Neuron (in vitro differentiated cells): ENCODE data around the gene RCAN1.

ENCODE experiments used
- H2AFZ ChIP-seq: one replicate; pipeline ENCODE4 v1.6.1; 2013; ENCODE audit warnings: low read depth, mild to moderate bottlenecking, inconsistent platforms, low read length, moderate library complexity
- H3K27me3 ChIP-seq: one replicate; pipeline ENCODE4 v1.6.1; 2013; ENCODE audit warnings: low read length; ENCODE audit not compliant: insufficient read depth
- H3K36me3 ChIP-seq: one replicate; pipeline ENCODE4 v1.6.1; 2013; ENCODE audit warnings: low read length; ENCODE audit not compliant: insufficient read depth
- H3K4me1 ChIP-seq: one replicate; pipeline ENCODE4 v1.6.1; 2013; ENCODE audit warnings: low read length; ENCODE audit not compliant: insufficient read depth
- H3K4me3 ChIP-seq: 2 replicates; pipeline ENCODE4 v1.5.1; 2013; ENCODE audit warnings: mild to moderate bottlenecking, low read length, moderate library complexity
- H3K9me3 ChIP-seq: one replicate; pipeline ENCODE4 v1.6.1; 2013; ENCODE audit warnings: low read length

Gene RCAN1

DNA sequence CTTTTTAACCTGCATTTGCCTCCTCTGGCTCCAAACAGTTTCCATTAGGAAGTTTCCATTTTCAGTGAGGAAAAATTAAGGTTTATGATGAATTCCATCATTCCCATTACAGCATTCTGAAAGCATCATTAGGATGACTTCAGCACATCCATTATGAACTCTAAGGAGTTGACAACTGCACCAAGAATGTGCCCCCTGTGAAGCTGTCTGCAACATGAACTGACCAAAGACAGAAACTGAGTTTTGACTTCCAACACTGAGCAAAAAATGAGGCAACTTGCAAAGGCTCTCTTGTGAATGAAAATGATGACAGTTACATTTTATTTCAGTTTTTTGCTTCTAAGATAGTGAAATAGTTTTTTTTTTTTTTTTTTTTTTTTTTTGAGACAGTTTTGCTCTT is 84.7 kb downstream of the RCAN1 start:
- H3K9me3 ChIP-seq, result peaks cover 2% of the 10 kb centered on the region
- H3K4me3 ChIP-seq, result no peak overlapping the region
- no peaks in the 10 kb centered on the region for H3K36me3 ChIP-seq
- H3K4me1 ChIP-seq, result peaks cover 20% of the 10 kb centered on the region
- no peak overlapping the region for H2AFZ ChIP-seq
- H3K27me3 ChIP-seq, result no peaks in the 10 kb centered on the region

GRCh38 chr21:34528131-34528561 is 86.8 kb downstream of the RCAN1 start:
- Histone ChIP-seq H2AFZ (no peak overlapping the region), H3K36me3 (no peaks in the 10 kb centered on the region), H3K27me3 (no peaks in the 10 kb centered on the region), H3K9me3 (no peaks in the 10 kb centered on the region), H3K4me3 (no peak overlapping the region), H3K4me1 (peaks cover 16% of the 10 kb centered on the region)

DNA sequence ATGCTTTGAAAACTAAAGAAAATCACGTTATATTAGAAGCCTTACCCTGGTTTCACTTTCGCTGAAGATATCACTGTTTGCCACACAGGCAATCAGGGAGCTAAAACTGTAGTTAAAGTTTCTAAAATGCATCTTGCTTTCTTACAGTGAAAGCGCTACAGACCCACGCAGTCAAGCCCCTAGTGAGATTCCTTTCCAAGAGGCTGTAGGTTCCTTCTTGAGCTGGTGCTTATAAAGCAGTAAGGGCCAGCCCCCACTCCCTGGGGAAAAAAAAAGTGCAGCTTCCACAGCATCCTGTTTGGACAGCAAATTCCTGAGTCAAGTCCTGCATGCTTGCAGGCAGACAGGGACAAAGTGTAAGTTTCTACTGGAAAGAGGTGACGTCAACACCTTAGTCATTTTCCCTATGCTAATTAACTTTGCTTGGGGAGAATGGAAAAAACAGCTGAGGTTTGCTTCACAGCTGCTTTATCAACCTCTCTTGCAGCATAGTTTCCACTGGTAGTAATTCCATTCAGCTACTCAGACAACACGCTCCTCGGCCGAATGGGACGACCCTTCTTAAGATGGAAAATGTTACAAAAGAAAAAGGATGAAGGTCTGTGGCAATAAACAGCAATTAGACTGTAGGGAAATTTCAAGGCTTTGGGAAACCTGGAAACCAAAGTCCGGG is 88.2 kb downstream of the RCAN1 start:
- Histone ChIP-seq H3K9me3 (no peaks in the 10 kb centered on the region), H3K4me1 (peaks cover 16% of the 10 kb centered on the region), H3K27me3 (no peaks in the 10 kb centered on the region), H3K36me3 (peaks cover 3% of the 10 kb centered on the region), H3K4me3 (peak overlapping the region; percentile 46), H2AFZ (peak overlapping the region; percentile 77)

GRCh38 chr21:34526241-34526617 is 88.7 kb downstream of the RCAN1 start:
- Histone ChIP-seq H3K36me3 (peaks cover 9% of the 10 kb centered on the region), H3K4me3 (peak overlapping the region; percentile 46), H3K4me1 (peaks cover 16% of the 10 kb centered on the region), H3K27me3 (no peaks in the 10 kb centered on the region), H3K9me3 (no peaks in the 10 kb centered on the region), H2AFZ (peak overlapping the region; percentile 77)

- no peak overlapping the region for H3K4me3 ChIP-seq
- no peaks in the 10 kb centered on the region for H3K27me3 ChIP-seq
- peaks cover 16% of the 10 kb centered on the region for H3K4me1 ChIP-seq
These were observed 90.0 kb downstream of the RCAN1 start for GRCh38 chr21:34524646-34525601.

DNA sequence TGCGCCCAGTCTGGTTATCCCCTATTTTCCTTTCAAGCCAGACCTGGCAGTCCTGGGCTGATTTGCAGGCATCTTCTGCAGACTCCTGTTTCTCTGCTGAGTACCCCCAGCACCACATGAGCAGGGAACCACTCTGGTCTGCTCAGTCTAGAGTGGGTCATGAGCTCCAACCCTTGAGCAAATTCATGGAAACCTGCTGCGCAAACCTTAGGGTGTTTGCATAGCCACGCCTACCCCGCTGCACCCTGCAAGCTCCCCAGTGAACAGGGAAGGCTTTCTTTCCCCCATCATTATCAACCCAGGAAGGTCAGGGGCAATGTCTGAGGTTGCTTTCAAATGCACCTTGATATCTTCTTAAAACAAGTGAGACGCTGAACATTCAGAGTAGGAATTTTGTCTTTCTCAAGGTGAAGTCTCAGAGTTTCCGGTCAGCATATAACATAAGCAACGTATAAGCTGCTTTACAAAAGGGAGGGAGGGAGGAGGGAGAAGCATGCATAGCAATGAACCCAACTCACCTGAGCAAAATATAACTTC is 91.8 kb downstream of the RCAN1 start:
- Histone ChIP-seq H3K27me3 (no peaks in the 10 kb centered on the region), H3K4me3 (no peak overlapping the region), H2AFZ (no peak overlapping the region), H3K4me1 (peaks cover 16% of the 10 kb centered on the region), H3K36me3 (peaks cover 14% of the 10 kb centered on the region), H3K9me3 (peaks cover 3% of the 10 kb centered on the region)

More at GRCh38 chr21:34524646-34525601, 90.0 kb downstream of the RCAN1 start:
- Histone ChIP-seq H2AFZ (no peak overlapping the region), H3K9me3 (peaks cover 3% of the 10 kb centered on the region), H3K36me3 (peaks cover 14% of the 10 kb centered on the region)

- Histone ChIP-seq H3K4me1 (peaks cover 16% of the 10 kb centered on the region), H2AFZ (no peak overlapping the region), H3K27me3 (no peaks in the 10 kb centered on the region), H3K4me3 (no peak overlapping the region), H3K36me3 (peaks cover 19% of the 10 kb centered on the region), H3K9me3 (peaks cover 3% of the 10 kb centered on the region)
These were observed 92.6 kb downstream of the RCAN1 start for GRCh38 chr21:34522284-34522683.

GRCh38 chr21:34521561-34521960 is 93.4 kb downstream of the RCAN1 start:
- peaks cover 10% of the 10 kb centered on the region for H3K4me1 ChIP-seq
- no peaks in the 10 kb centered on the region for H3K27me3 ChIP-seq
- peaks cover 3% of the 10 kb centered on the region for H3K9me3 ChIP-seq
- no peak overlapping the region for H2AFZ ChIP-seq
- H3K4me3 ChIP-seq, result no peak overlapping the region
- peaks cover 19% of the 10 kb centered on the region for H3K36me3 ChIP-seq

DNA sequence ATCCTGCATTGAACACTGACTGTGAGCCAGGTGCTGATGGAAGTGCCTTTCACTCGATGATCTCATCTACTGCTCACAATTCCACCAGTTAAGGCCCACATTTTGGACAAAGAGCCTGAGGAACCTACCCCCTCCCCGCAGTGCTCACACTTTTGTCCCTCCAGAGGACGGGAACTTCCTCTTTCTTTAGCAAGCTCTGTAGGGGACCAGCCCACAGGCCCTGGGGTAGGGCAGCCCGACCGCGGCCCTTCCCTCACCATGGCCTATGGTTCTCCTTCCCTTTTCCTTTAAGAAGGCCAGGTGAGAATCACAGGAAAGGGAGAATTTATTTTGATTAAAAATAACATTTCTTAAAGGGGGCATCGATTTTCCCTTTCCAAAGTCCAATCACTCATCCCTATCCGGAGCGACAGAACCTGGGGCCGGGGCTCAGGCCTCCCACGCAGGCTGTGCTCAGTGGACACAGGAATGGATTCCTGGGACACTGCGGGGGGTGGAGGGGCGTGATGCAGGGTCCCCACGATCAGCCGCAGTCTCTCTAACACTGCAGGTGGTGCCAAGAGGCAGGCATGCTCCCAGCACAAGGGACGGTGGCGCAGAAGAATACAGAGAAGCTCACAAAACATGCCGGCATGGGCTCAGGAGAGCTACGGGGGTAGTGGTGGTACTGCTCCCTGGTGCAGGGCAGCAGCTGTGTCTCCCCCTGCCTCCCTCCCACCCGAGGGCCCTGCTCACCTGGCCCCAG is 94.0 kb downstream of the RCAN1 start:
- Histone ChIP-seq H3K27me3 (no peaks in the 10 kb centered on the region), H3K4me1 (peaks cover 3% of the 10 kb centered on the region), H3K4me3 (no peak overlapping the region), H3K9me3 (peaks cover 3% of the 10 kb centered on the region), H2AFZ (no peak overlapping the region), H3K36me3 (peaks cover 19% of the 10 kb centered on the region)

DNA sequence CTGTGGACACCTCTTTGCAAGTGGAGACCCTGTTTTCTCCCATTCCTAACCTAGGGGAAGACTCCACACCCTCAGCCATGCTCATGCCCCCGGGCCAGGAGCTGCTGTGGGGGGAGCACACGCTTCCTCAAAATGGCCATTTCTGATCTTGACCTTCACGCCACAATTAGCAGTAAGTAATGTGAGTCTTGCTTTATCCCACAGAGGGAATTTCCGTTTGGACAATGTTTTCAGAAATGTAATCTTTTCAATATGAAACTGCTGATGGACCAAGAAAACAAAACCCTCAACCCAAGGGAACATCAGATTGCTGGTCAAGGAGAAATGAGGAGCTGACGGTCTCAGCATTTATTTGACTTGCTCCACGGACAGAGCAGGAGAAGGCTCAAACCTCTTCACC is 94.6 kb downstream of the RCAN1 start:
- Histone ChIP-seq H2AFZ (no peak overlapping the region), H3K27me3 (no peaks in the 10 kb centered on the region), H3K4me1 (peaks cover 2% of the 10 kb centered on the region), H3K9me3 (peaks cover 3% of the 10 kb centered on the region), H3K4me3 (no peak overlapping the region), H3K36me3 (peaks cover 19% of the 10 kb centered on the region)

GRCh38 chr21:34519694-34520093 is 95.2 kb downstream of the RCAN1 start:
- peaks cover 3% of the 10 kb centered on the region for H3K9me3 ChIP-seq
- peaks cover 19% of the 10 kb centered on the region for H3K36me3 ChIP-seq
- H3K4me3 ChIP-seq, result no peak overlapping the region
- H3K27me3 ChIP-seq, result no peaks in the 10 kb centered on the region
- H3K4me1 ChIP-seq, result no peaks in the 10 kb centered on the region
- no peak overlapping the region for H2AFZ ChIP-seq

- H3K4me3 ChIP-seq, result no peak overlapping the region
These were observed 95.9 kb downstream of the RCAN1 start for GRCh38 chr21:34519016-34519415.

More at GRCh38 chr21:34519016-34519415, 95.9 kb downstream of the RCAN1 start:
- H2AFZ ChIP-seq, result no peak overlapping the region
- H3K27me3 ChIP-seq, result no peaks in the 10 kb centered on the region
- peaks cover 3% of the 10 kb centered on the region for H3K9me3 ChIP-seq
- H3K4me1 ChIP-seq, result no peaks in the 10 kb centered on the region
- peaks cover 19% of the 10 kb centered on the region for H3K36me3 ChIP-seq
